ENCODE measurements around the gene STX4. TPM values are rescaled to one million over a fixed set of nuclear protein-coding genes. Genes with fewer than 3 reads are reported as not detected.

The STX4 gene
- total RNA-seq, 1 donor from 2014 or later = 21.9 TPM

- Mint-ChIP-seq H3K9me3 (no peaks in the 10 kb centered on the region), H3K4me3 (no peak overlapping the region), H3K36me3 (ENCODE audit: low read depth) (peaks cover 8% of the 10 kb centered on the region), H3K27me3 (ENCODE audit: low read depth) (no peaks in the 10 kb centered on the region), H3K27ac (ENCODE audit: unreplicated experiment) (no peak overlapping the region), H3K4me1 (no peaks in the 10 kb centered on the region)
- TF ChIP-seq CTCF (conservative IDR thresholded peaks at IDR 0.05) = no peak
- no peak for DNase-seq (ENCODE audit: low read depth, low spot score)
Measured at GRCh38 chr16:31061126-31061812, 27.9 kb downstream of the STX4 start.

GRCh38 chr16:31061813-31062440 is 28.6 kb downstream of the STX4 start:
- no peak overlapping the region for H3K27ac Mint-ChIP-seq (ENCODE audit: unreplicated experiment)
- H3K4me1 Mint-ChIP-seq = no peaks in the 10 kb centered on the region
- H3K9me3 Mint-ChIP-seq = no peaks in the 10 kb centered on the region
- H3K27me3 Mint-ChIP-seq (ENCODE audit: low read depth) = no peaks in the 10 kb centered on the region
- DNase-seq (ENCODE audit: low read depth, low spot score) = no peak
- no peak overlapping the region for H3K4me3 Mint-ChIP-seq
- H3K36me3 Mint-ChIP-seq (ENCODE audit: low read depth) = peaks cover 8% of the 10 kb centered on the region
- TF ChIP-seq CTCF (conservative IDR thresholded peaks at IDR 0.05) = no peak

GRCh38 chr16:31063495-31063842 is 30.1 kb downstream of the STX4 start:
- no peak for DNase-seq (ENCODE audit: low read depth, low spot score)
- Mint-ChIP-seq H3K4me1 (no peaks in the 10 kb centered on the region), H3K9me3 (no peaks in the 10 kb centered on the region), H3K36me3 (ENCODE audit: low read depth) (peaks cover 8% of the 10 kb centered on the region), H3K4me3 (no peak overlapping the region), H3K27me3 (ENCODE audit: low read depth) (no peaks in the 10 kb centered on the region), H3K27ac (ENCODE audit: unreplicated experiment) (no peak overlapping the region)
- TF ChIP-seq CTCF (conservative IDR thresholded peaks at IDR 0.05) = no peak

GRCh38 chr16:31063843-31064611 is 30.7 kb downstream of the STX4 start:
- no peak for DNase-seq (ENCODE audit: low read depth, low spot score)
- Mint-ChIP-seq H3K27me3 (ENCODE audit: low read depth) (no peaks in the 10 kb centered on the region), H3K27ac (ENCODE audit: unreplicated experiment) (no peak overlapping the region), H3K9me3 (no peaks in the 10 kb centered on the region), H3K4me3 (no peak overlapping the region), H3K4me1 (no peaks in the 10 kb centered on the region), H3K36me3 (ENCODE audit: low read depth) (peaks cover 8% of the 10 kb centered on the region)
- no peak for TF ChIP-seq CTCF (conservative IDR thresholded peaks at IDR 0.05)

- H3K36me3 Mint-ChIP-seq (ENCODE audit: low read depth) = peaks cover 8% of the 10 kb centered on the region
- no peaks in the 10 kb centered on the region for H3K27me3 Mint-ChIP-seq (ENCODE audit: low read depth)
- no peaks in the 10 kb centered on the region for H3K4me1 Mint-ChIP-seq
- TF ChIP-seq CTCF (conservative IDR thresholded peaks at IDR 0.05) = no peak
- no peaks in the 10 kb centered on the region for H3K9me3 Mint-ChIP-seq
- no peak overlapping the region for H3K27ac Mint-ChIP-seq (ENCODE audit: unreplicated experiment)
- DNase-seq (ENCODE audit: low read depth, low spot score) = no peak
- no peak overlapping the region for H3K4me3 Mint-ChIP-seq
Measured at GRCh38 chr16:31064882-31065461, 31.6 kb downstream of the STX4 start.

Measured in neural crest cell (in vitro differentiated cells).